ELR (cell line): ENCODE data around the gene TBX15.

Experiments used
- DNase-seq: peaks from one replicate; pipeline ENCODE4 v3.0.0-alpha.2; 2015; ENCODE audit warnings: low read depth

The TBX15 gene

GRCh38 chr1:118890851-118891384 is 97.2 kb downstream of the TBX15 start:
- no peak for DNase-seq

- no peak for DNase-seq
Measured at GRCh38 chr1:118884946-118885345, 103.2 kb downstream of the TBX15 start.

GRCh38 chr1:118881751-118882150 is 106.4 kb downstream of the TBX15 start:
- DNase-seq = no peak

GRCh38 chr1:118878661-118879060 is 109.5 kb downstream of the TBX15 start:
- no peak for DNase-seq

DNA sequence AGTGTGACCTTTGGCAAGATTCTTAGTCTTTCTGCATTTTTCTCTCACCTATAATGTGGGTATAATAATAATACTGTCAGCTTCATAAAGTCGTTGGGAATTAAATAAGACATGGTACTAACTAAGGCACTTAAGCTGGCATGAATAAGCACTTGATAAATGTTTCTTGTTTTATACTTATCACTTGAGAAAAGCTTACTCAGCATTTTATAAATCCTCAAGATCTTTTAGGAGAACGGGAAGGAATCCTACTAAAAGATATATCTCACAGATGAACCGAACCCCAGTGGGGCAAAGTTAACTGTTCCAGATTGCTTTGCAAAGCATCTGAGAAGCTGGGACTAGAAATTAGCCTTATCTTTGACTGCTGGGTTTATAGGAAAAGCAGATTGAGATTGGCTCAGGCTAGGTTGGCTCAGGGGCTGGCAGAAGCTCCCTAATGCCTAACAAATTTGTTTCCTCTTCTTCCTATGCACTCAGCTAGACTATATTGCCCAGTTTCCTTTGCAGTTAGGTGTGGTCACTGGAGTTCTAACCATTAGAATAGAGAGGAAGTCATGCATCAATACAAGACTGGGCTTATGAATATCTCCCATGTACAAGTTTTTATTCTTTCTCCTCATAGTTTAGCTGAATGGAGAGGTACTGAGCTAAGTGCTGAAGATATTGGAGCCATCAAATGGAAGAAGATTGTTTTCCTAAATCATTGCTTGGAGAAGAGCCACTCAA is 110.3 kb downstream of the TBX15 start:
- no peak for DNase-seq

DNA sequence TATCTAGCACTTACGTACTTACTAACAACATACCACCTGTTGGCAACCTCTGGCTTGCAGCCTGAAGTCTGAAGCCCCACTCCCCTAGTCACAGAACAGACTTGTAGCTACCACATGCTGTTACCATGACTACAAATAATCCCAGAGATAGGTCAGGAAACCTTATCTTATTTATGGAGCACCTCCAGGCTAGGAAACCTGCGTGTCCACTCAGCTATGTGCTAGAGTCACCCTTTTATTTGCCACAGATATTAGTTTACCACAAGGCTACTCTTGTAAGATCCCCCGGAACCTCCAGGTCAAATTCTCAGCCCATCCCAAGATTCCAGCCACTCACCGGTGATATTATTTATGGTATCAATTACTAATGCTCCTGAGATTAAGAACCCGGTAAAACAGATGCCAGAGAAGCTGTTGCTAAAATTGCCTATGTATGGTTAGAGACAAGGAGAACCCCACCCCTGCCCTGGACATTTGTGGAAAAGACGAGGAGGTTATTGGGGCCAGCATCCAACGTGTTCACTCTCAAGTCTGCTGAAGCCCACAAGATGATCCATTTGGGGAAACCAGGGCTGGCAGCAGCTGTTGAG is 116.5 kb downstream of the TBX15 start:
- no peak for DNase-seq

- DNase-seq = no peak
Measured at GRCh38 chr1:118868387-118868786, 119.8 kb downstream of the TBX15 start.

GRCh38 chr1:118866330-118866729 is 121.8 kb downstream of the TBX15 start:
- DNase-seq = peak; percentile 10

GRCh38 chr1:118863688-118864087 is 124.5 kb downstream of the TBX15 start:
- no peak for DNase-seq

DNA sequence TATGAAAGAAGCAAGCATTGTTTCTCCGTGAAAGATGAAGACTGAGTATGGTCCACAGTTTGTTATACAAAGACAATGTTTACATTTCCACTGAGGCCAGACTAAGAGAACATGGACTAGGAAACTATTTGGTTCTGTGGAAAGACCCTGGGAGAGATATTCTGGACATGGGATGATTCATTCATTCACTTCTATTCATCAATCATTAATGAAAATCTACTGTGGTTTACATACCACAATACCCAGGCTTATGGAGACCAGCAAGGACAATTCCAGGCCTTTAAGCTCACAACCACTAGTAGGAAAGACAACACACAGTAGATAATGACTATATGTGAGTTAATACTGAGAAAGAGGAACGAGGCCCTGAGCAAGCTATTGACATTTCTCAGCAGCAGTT is 125.4 kb downstream of the TBX15 start:
- DNase-seq = no peak

GRCh38 chr1:118861216-118861615 is 126.9 kb downstream of the TBX15 start:
- no peak for DNase-seq

DNA sequence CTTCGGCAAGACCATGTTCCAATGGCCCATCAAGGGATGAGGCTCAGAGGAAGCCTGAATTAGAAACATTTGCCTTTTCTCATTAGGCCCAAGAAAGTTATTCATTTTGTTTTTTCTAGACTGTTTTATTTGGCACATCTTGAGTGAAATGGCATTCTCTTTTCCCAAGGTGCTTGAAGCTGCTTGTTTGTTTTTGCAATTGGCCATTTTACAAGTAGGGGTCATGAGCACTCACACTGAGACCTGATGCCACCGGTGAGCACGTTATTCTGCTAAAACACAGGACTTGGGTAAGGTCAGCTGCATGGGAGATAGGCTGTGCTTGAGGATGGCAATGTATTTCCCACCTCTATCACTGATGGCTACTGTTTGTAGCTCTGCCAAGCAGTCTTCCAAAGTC is 128.1 kb downstream of the TBX15 start:
- DNase-seq = no peak

GRCh38 chr1:118846443-118846842 is 141.7 kb downstream of the TBX15 start:
- DNase-seq = no peak

DNA sequence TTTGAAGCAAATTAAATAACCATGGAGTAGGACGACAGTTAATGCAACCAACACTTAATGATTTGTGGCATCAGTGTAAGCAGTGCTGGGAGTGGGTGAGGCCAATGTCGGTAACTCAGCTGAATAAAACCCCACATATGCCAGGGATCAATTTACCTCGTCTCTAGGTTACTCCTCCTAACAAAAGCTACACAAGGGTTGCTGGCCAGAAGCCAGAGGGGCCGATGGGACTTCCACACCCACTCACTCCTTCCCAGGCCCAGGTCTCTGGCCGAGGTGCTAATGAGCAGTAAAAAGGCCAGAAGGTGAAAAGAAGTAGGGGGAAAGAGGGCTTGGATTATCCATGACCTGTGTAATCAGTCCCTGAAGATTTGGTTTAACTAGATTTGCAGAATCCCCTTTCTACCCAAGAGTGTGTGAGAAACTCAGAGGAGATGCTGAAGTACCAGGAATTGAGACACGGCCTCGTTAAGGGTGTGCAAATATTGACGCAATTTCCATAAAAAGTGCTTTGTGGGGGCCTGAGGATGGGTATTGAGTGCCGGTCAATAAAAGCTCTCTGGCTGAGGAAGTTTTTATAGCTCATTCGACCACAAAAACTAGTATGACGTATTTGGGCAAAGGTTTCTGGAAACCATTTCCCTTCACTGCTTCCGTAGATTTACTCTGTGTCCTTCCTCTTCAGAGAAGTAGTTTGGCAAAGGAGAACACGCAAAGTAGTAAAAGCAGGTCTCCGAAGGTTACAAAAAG is 145.5 kb downstream of the TBX15 start:
- no peak for DNase-seq

GRCh38 chr1:118841521-118841920 is 146.6 kb downstream of the TBX15 start:
- no peak for DNase-seq
